GM18951 (cell line): Measurements from ENCODE around the gene MMP14.

Experiments
- POLR2A ChIP-seq: IDR thresholded peaks from 4 replicates; pipeline ENCODE4 v1.6.1; 2011; ENCODE audit warnings: mild to moderate bottlenecking; ENCODE audit not compliant: insufficient read length, insufficient read depth; ENCODE audit errors: extremely low read depth
- in situ Hi-C: fragments of 300-500 bp; cut with MboI; formaldehyde crosslinking; loops from one replicate; pipeline ENCODE4 v1.12.0; 2022; ENCODE audit warnings: low sequenced_read_pairs, mixed read lengths, inconsistent platforms; ENCODE audit not compliant: unreplicated experiment

Gene MMP14

GRCh38 chr14:22895402-22895801 is 59.0 kb downstream of the MMP14 start:
- TF ChIP-seq POLR2A: no peak
- in situ Hi-C loops: no loop called here

GRCh38 chr14:22896356-22896755 is 60.0 kb downstream of the MMP14 start:
- no peak for TF ChIP-seq POLR2A
- in situ Hi-C loops: no loop called here

GRCh38 chr14:22896760-22897159 is 60.4 kb downstream of the MMP14 start:
- TF ChIP-seq POLR2A: no peak
- in situ Hi-C loops: no loop called here

GRCh38 chr14:22897357-22897756 is 61.0 kb downstream of the MMP14 start:
- in situ Hi-C loops: no loop called here

More at GRCh38 chr14:22897357-22897756, 61.0 kb downstream of the MMP14 start:
- no peak for TF ChIP-seq POLR2A
